Epithelial cell of proximal tubule (primary cell): ENCODE results near the gene ATG2B. TPM values are rescaled to one million over a fixed set of nuclear protein-coding genes. Genes with fewer than 3 reads are reported as not detected.

Experiments used
- DNase-seq: peaks from one replicate; pipeline ENCODE4 v3.0.0-alpha.2; 2011; ENCODE audit warnings: low read depth
- H3K4me3 ChIP-seq: 2 replicates; pipeline ENCODE4 v1.5.1; 2011; ENCODE audit warnings: low read depth, mild to moderate bottlenecking, low read length
- total RNA-seq: library from RNA; depleted of rRNA; stranded (reverse); fragments of >200 nt; gene quantifications from 2 replicates; pipeline ENCODE4 v1.2.3, GENCODE V29; 2015
- TF ChIP-seq, protein P1 (sequence below): conservative IDR thresholded peaks from 2 replicates; pipeline ENCODE4 v1.5.1; 2012; ENCODE audit warnings: low read depth, mild to moderate bottlenecking, low read length

ATG2B gene
- total RNA-seq, 1 donor from 2014 or later: 8.6 TPM

DNA sequence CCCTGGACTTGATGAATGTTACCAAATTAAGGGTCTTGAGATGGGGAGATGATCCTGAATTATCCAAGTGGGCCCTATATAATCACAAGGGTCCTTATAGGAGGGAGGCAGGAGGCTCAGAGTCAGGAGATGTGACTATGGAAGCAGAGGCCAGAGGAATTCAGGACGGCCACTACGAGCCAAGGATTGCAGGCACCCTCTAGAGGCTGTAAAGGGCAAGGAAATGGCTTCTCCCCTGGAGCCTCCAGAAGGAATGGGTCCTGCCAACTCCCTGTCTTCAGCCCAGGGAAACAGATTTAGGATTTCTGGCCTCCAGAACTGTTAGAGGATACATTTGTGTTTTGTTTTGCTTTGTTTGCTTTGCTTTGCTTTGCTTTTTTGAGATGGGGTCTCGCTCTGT lies 98.3 kb downstream of the ATG2B start:
- H3K4me3 ChIP-seq: no peak overlapping the region
- TF ChIP-seq, protein P1, sequence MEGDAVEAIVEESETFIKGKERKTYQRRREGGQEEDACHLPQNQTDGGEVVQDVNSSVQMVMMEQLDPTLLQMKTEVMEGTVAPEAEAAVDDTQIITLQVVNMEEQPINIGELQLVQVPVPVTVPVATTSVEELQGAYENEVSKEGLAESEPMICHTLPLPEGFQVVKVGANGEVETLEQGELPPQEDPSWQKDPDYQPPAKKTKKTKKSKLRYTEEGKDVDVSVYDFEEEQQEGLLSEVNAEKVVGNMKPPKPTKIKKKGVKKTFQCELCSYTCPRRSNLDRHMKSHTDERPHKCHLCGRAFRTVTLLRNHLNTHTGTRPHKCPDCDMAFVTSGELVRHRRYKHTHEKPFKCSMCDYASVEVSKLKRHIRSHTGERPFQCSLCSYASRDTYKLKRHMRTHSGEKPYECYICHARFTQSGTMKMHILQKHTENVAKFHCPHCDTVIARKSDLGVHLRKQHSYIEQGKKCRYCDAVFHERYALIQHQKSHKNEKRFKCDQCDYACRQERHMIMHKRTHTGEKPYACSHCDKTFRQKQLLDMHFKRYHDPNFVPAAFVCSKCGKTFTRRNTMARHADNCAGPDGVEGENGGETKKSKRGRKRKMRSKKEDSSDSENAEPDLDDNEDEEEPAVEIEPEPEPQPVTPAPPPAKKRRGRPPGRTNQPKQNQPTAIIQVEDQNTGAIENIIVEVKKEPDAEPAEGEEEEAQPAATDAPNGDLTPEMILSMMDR: peak; percentile 50
- DNase-seq: no peak

DNA sequence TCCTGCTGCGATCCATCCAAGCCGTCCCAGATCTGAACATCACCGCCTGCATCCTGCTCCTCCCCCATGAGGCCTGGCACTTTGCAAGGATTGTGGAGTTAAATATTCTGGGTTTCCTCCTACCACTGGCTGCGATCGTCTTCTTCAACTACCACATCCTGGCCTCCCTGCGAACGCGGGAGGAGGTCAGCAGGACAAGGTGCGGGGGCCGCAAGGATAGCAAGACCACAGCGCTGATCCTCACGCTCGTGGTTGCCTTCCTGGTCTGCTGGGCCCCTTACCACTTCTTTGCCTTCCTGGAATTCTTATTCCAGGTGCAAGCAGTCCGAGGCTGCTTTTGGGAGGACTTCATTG lies 99.0 kb downstream of the ATG2B start:
- no peak for DNase-seq
- TF ChIP-seq, protein P1: no peak
- no peak overlapping the region for H3K4me3 ChIP-seq

DNA sequence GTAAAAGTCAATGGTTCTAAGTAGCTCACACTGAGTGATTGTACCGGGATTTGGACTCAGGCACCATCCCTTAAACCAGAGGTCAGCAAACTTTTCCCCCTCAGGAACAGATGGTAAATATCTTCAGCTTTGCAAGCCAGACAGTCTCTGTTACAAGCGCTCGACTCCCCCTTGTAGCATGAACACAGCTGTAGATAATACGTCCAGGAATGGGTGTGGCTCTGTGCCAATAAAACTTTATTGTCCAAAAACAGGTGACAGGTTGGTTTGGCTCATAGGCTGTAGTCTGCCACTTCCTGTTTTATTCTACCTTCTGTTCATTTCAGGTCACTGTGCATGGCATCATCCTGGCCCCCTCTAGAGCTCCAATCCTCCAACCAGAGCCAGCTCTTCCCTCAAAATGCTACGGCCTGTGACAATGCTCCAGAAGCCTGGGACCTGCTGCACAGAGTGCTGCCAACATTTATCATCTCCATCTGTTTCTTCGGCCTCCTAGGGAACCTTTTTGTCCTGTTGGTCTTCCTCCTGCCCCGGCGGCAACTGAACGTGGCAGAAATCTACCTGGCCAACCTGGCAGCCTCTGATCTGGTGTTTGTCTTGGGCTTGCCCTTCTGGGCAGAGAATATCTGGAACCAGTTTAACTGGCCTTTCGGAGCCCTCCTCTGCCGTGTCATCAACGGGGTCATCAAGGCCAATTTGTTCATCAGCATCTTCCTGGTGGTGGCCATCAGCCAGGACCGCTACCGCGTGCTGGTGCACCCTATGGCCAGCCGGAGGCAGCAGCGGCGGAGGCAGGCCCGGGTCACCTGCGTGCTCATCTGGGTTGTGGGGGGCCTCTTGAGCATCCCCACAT lies 99.6 kb downstream of the ATG2B start:
- no peak overlapping the region for H3K4me3 ChIP-seq
- no peak for DNase-seq
- TF ChIP-seq, protein P1: no peak

DNA sequence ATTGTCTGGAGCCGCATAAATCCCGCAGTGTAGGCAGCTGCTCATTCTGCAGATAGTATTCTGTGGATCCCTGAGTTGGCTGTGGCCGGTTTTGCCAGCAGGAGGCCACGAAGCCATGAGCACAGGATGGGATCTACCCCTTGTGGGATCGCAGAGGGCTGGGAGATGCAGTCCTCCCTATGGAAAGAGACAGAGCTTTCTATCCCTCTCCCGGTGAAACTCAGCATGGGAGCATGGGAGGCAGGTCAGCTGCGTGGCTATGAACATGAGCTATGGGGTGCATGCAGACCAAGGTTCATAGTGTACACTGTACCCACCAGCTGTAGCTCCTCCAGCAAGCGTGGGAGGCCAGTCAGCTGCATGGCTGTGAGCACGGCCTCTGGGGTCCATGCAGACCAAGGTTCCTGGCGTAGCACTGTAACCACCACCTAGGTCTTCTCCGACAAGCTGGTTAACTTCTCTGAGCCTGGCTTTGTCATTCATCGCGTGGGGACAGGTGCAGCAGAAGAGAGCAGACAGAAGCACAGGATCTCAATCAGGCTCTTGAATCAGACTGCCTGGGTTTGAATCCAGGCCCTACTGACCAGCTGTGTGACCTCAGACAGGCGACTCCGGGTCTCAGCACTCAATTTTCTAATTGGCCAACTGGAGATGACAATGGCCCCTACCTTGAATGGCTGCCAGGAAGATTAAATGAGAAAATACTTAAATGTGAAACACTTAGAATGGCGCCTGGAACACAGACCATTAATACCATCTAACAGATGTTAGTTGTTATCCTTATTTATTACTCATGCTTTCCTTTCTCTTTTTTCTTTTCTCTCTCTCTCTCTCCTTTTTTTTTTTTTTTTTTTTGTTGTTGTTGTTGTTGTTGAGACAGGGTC lies 101.1 kb downstream of the ATG2B start:
- DNase-seq: no peak
- H3K4me3 ChIP-seq: no peak overlapping the region
- TF ChIP-seq, protein P1: no peak

DNA sequence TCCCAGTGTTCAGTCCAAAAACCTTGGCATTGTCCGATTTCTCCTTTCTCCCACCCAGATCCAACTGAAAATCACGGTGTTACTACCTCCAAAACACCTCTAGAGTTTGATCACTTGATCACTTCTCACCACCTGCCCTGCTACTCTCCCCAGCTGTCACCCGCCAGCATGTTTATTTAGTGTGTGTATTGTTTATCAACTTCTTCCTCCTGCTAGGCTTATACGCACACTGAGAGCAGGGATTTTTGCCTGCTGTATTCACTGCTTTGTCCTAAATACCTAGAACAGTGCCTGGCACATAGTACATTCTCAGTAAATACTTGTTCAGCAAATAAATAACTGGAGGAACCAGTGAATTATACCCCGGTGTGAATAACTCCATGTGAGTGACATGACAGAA lies 102.1 kb downstream of the ATG2B start:
- H3K4me3 ChIP-seq: no peak overlapping the region
- TF ChIP-seq, protein P1: no peak
- no peak for DNase-seq

DNA sequence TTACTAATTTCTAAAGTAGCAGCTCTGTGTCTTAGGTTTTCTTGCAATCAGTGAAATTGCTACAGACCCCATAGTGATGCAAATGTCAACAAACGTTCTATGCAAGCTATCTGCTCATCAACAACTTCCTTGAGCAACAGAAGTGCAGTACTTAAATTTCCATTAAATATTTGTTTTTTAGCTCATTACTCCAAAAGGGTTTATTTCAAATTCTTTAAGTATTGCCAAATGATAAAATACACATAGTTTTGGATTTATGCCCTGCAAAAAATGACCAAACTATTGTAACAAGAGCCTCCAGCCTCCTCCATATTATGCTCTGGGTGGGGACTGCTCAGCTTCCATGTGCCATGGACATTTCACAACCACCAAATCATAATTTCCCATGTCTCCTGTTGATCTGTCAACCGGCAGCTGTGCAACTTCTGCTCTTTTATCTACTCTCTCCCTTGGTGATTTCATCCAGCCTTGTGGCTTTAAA lies 102.8 kb downstream of the ATG2B start:
- DNase-seq: no peak
- TF ChIP-seq, protein P1: no peak
- no peak overlapping the region for H3K4me3 ChIP-seq
